ENCODE results near the gene TUBGCP2. TPM values are rescaled to one million over a fixed set of nuclear protein-coding genes. Genes with fewer than 3 reads are reported as not detected.

The TUBGCP2 gene
- total and polyA plus RNA-seq, 9 of the 15 experiments (the other 6 are each of a cell fraction or from before 2014, with no cell fraction given), result 4.3 to 56.6 (median 28.4) TPM

- no peak for TF ChIP-seq CHD7 (IDR thresholded peaks at IDR 0.05; ENCODE audit: low read depth, low read length)
- no peak for TF ChIP-seq FOXA1 (IDR thresholded peaks at IDR 0.05; ENCODE audit: borderline replicate concordance)
- TF ChIP-seq ZNF217 (CRISPR knock-in tag; IDR thresholded peaks at IDR 0.05), result no peak
- TF ChIP-seq YBX1 (IDR thresholded peaks at IDR 0.05), result no peak
- TF ChIP-seq TFE3 (CRISPR knock-in tag; IDR thresholded peaks at IDR 0.05), result no peak
- TF ChIP-seq ZNF184 (CRISPR knock-in tag; IDR thresholded peaks at IDR 0.05), result no peak
- no peak for TF ChIP-seq ZNF707 (CRISPR knock-in tag; conservative IDR thresholded peaks at IDR 0.05)
- no peak for TF ChIP-seq SREBF2 (CRISPR knock-in tag; IDR thresholded peaks at IDR 0.05)
- TF ChIP-seq CBFB (CRISPR knock-in tag; IDR thresholded peaks at IDR 0.05), result peak; percentile 40; the same call in 1 of the 2 replicates
- TF ChIP-seq ZNF668 (CRISPR knock-in tag; IDR thresholded peaks at IDR 0.05), result no peak
- TF ChIP-seq CBX3 (IDR thresholded peaks at IDR 0.05; ENCODE audit: borderline replicate concordance in 1 of 2, low read length in 2 of 2), result peak in 1 of 2 experiments; percentile 38; a peak in 1 of 3 replicates
Measured at GRCh38 chr10:133278577-133279265, 30.0 kb downstream of the TUBGCP2 start (continued).
